ENCODE measurements around the gene CABLES2.
"Not testable (repeated sequence)": the region's sequence is repeated elsewhere in the genome, so short reads cannot be mapped to it uniquely, and the experiment has no call there.

The CABLES2 gene

GRCh38 chr20:62387933-62388635 lies 19.0 kb downstream of the CABLES2 start:
- DNase-seq: peak; percentile 29 to 45

- DNase-seq: peak in 1 of 2 donors; percentile 26
Measured at GRCh38 chr20:62387219-62387913, 19.7 kb downstream of the CABLES2 start.

- DNase-seq: peak; percentile 92
Measured at GRCh38 chr20:62386383-62387218, 20.5 kb downstream of the CABLES2 start, which contains the start of gene RPS21. RPS21 (plus strand) TSS chr20:62387103; CDS start chr20:62387339, 236 bp downstream.

GRCh38 chr20:62382306-62383198 lies 24.5 kb downstream of the CABLES2 start:
- DNase-seq: peak; percentile 76 to 77

- DNase-seq: no peak
Measured at GRCh38 chr20:62381842-62382241, 25.2 kb downstream of the CABLES2 start.

- no peak for DNase-seq
Measured at GRCh38 chr20:62381202-62381797, 25.8 kb downstream of the CABLES2 start.

- DNase-seq: no peak
Measured at GRCh38 chr20:62378215-62378614, 28.9 kb downstream of the CABLES2 start.

GRCh38 chr20:62377615-62378178 lies 29.4 kb downstream of the CABLES2 start:
- no peak for DNase-seq

- DNase-seq: no peak
Measured at GRCh38 chr20:62377064-62377461, 30.0 kb downstream of the CABLES2 start.

- no peak for DNase-seq
Measured at GRCh38 chr20:62376112-62377063, 30.7 kb downstream of the CABLES2 start.

GRCh38 chr20:62374331-62375152 lies 32.5 kb downstream of the CABLES2 start:
- no peak for DNase-seq

- DNase-seq: not testable (repeated sequence)
Measured at GRCh38 chr20:62373631-62374179, 33.4 kb downstream of the CABLES2 start.

- DNase-seq: no peak
Measured at GRCh38 chr20:62372042-62372993, 34.8 kb downstream of the CABLES2 start.

- DNase-seq: no peak
Measured at GRCh38 chr20:62371588-62372041, 35.5 kb downstream of the CABLES2 start.

- no peak for DNase-seq
Measured at GRCh38 chr20:62370807-62371587, 36.1 kb downstream of the CABLES2 start.

- DNase-seq: peak in 1 of 2 donors; percentile 29
Measured at GRCh38 chr20:62370115-62370806, 36.8 kb downstream of the CABLES2 start.
